Type B pancreatic cell (in vitro differentiated cells): ENCODE data around the gene HTATSF1. TPM values are rescaled to one million over a fixed set of nuclear protein-coding genes. Genes with fewer than 3 reads are reported as not detected.

ENCODE experiments used
- DNase-seq: peaks from one replicate; pipeline ENCODE4 v3.0.0; 2021; ENCODE audit warnings: mixed read lengths; ENCODE audit not compliant: unreplicated experiment; ENCODE audit errors: extremely low spot score
- H3K27ac Mint-ChIP-seq: 2 replicates; pipeline ENCODE4 v1.8.0; 2021; ENCODE audit warnings: mild to moderate bottlenecking, mixed read lengths
- H3K27me3 Mint-ChIP-seq: 2 replicates; pipeline ENCODE4 v1.8.0; 2021; ENCODE audit warnings: mixed read lengths
- H3K36me3 Mint-ChIP-seq: 2 replicates; pipeline ENCODE4 v1.8.0; 2021; ENCODE audit warnings: mixed read lengths
- H3K4me1 Mint-ChIP-seq: one replicate; pipeline ENCODE4 v1.8.0; 2021; ENCODE audit warnings: mixed read lengths; ENCODE audit not compliant: unreplicated experiment
- H3K4me3 Mint-ChIP-seq: 2 replicates; pipeline ENCODE4 v1.8.0; 2021; ENCODE audit warnings: mild to moderate bottlenecking, mixed read lengths
- H3K9me3 Mint-ChIP-seq: 2 replicates; pipeline ENCODE4 v1.8.0; 2021; ENCODE audit warnings: mixed read lengths
- total RNA-seq: library from RNA; stranded (reverse); gene quantifications from 2 replicates; pipeline ENCODE4 v1.2.1, GENCODE V29; 2021; ENCODE audit warnings: low replicate concordance
- TF ChIP-seq, protein P1 (sequence below): fragments of 200-600 bp; sonication (generic); conservative IDR thresholded peaks from 2 replicates; pipeline ENCODE4 v1.5.0; 2021; ENCODE audit warnings: antibody characterized with exemption, mild to moderate bottlenecking

The HTATSF1 gene
- total RNA-seq, 1 donor from 2014 or later, result 50.8 TPM

DNA sequence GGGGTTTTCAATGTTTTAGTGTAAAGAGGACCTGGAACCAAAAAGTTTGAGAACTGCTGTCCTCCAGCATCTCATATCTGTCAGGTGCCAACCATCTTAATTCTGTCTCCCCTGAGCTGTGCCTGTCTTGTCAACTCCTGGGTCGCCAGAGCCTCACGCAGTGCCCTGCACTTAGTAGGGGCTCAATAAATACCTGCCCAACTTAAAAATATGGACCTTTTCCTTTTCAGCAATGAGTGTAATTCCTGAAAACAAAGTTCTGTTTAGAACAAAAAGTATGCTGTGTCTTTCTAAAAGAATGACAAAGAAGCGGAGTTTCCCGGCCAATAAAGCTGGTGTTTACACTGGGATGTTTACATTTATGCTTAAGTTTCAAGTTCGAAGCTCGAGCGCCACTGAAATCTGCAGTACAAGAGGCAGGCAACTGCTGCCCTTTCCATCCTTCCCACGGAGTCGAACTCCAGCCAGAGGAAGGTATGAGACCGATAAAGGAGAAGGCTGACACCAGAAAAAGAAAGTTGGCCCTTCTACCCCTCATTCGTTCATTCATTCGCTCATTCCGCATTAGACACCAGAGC, 1.1 kb upstream of the HTATSF1 start:
- no peak for DNase-seq
- Mint-ChIP-seq H3K27me3 (peaks cover 4% of the 10 kb centered on the region), H3K9me3 (no peaks in the 10 kb centered on the region), H3K27ac (peak overlapping the region; percentile 99), H3K4me1 (peaks cover 4% of the 10 kb centered on the region), H3K36me3 (peaks cover 3% of the 10 kb centered on the region), H3K4me3 (peak overlapping the region; percentile 95)
- TF ChIP-seq, protein P1, sequence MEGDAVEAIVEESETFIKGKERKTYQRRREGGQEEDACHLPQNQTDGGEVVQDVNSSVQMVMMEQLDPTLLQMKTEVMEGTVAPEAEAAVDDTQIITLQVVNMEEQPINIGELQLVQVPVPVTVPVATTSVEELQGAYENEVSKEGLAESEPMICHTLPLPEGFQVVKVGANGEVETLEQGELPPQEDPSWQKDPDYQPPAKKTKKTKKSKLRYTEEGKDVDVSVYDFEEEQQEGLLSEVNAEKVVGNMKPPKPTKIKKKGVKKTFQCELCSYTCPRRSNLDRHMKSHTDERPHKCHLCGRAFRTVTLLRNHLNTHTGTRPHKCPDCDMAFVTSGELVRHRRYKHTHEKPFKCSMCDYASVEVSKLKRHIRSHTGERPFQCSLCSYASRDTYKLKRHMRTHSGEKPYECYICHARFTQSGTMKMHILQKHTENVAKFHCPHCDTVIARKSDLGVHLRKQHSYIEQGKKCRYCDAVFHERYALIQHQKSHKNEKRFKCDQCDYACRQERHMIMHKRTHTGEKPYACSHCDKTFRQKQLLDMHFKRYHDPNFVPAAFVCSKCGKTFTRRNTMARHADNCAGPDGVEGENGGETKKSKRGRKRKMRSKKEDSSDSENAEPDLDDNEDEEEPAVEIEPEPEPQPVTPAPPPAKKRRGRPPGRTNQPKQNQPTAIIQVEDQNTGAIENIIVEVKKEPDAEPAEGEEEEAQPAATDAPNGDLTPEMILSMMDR, result no peak

DNA sequence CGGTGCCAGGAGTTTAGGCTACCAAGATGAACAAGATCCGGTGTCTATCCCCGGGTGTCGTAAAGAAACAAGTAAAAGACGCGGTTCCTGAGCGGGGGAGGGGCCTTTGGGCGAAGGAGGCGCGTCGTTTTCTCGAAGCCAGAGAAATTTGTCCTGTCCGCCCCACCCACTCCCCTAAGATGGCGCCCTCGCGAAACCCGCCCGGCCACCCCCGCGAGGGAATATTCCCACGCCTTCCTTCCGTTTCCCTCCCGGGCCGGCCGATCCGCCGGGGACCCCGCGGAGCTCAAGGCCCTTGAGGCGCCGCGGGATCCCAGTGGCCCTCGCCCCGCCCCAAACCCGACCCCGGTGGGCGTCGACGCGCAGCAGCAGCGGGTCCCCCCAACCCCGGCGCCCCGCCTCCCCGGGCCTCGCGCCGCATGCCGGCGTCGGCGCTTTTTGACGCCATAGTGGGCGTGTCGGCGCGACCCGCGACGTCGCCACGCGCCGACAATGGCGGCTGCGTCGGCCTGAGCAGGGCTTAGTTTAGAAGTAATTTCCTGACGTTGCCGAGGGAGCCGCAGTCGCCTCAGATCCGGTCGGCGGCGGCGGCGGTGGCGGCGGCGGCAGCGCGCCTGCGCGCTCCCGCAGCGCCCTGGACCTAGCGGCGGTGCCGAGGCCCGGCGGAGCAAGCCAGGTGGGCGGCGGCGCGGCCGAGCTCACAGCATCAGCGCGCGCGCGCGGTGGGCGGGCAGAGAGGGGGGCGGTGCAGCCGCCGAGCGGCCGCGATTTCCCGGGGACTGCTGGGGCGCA, 432 bp upstream of the HTATSF1 start:
- peak overlapping the region; percentile 98 for H3K4me3 Mint-ChIP-seq
- H3K4me1 Mint-ChIP-seq, result peaks cover 4% of the 10 kb centered on the region
- peaks cover 2% of the 10 kb centered on the region for H3K27me3 Mint-ChIP-seq
- H3K27ac Mint-ChIP-seq, result peak overlapping the region; percentile 99
- H3K9me3 Mint-ChIP-seq, result no peaks in the 10 kb centered on the region
- peak; percentile 81 for DNase-seq
- peaks cover 3% of the 10 kb centered on the region for H3K36me3 Mint-ChIP-seq
- TF ChIP-seq, protein P1, result no peak

DNA sequence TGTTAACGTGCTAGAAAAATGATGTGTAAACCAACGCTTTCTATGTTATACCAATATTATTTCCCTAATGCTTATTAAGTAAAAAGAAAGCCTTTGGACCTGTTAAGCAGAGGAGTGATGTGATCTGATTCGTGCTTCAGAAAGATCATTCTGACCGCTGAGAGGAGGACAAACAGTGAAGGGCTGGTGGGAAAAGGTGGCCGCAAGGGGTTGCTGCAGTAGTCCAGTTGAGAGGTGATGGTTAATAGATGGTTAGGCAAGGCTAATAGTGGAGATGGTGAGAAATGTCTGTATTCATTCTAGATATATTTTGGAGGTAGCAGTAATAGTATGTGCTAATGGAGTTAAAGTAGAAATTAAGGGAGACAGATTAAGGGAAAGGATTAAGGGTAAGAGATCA, 21.7 kb downstream of the HTATSF1 start:
- no peak overlapping the region for H3K4me3 Mint-ChIP-seq
- H3K36me3 Mint-ChIP-seq, result no peaks in the 10 kb centered on the region
- no peaks in the 10 kb centered on the region for H3K4me1 Mint-ChIP-seq
- H3K27me3 Mint-ChIP-seq, result no peaks in the 10 kb centered on the region
- no peak overlapping the region for H3K27ac Mint-ChIP-seq
- TF ChIP-seq, protein P1, result no peak
- no peaks in the 10 kb centered on the region for H3K9me3 Mint-ChIP-seq
- DNase-seq, result no peak

DNA sequence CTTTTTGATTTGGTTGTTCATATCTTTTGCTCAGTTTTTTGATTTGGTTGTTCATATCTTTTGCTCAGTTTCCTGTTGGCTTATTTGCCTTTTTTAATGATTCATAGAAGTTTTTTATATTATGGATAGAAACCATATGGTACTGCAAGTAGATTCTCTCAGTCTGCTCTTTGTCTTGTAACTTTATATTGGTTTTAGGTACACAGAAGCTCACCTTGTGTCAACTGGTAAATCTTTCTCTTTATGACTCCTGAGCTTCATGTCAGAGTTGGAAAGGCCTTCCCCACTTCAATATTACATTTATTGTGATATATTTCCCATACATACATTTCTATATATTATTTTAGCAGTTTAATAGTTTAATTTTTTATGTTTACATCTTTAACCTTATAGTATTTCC, 26.4 kb downstream of the HTATSF1 start:
- no peak overlapping the region for H3K4me3 Mint-ChIP-seq
- no peak overlapping the region for H3K27ac Mint-ChIP-seq
- no peaks in the 10 kb centered on the region for H3K36me3 Mint-ChIP-seq
- no peak for DNase-seq
- no peaks in the 10 kb centered on the region for H3K27me3 Mint-ChIP-seq
- TF ChIP-seq, protein P1, result no peak
- peaks cover 6% of the 10 kb centered on the region for H3K9me3 Mint-ChIP-seq
- no peaks in the 10 kb centered on the region for H3K4me1 Mint-ChIP-seq

DNA sequence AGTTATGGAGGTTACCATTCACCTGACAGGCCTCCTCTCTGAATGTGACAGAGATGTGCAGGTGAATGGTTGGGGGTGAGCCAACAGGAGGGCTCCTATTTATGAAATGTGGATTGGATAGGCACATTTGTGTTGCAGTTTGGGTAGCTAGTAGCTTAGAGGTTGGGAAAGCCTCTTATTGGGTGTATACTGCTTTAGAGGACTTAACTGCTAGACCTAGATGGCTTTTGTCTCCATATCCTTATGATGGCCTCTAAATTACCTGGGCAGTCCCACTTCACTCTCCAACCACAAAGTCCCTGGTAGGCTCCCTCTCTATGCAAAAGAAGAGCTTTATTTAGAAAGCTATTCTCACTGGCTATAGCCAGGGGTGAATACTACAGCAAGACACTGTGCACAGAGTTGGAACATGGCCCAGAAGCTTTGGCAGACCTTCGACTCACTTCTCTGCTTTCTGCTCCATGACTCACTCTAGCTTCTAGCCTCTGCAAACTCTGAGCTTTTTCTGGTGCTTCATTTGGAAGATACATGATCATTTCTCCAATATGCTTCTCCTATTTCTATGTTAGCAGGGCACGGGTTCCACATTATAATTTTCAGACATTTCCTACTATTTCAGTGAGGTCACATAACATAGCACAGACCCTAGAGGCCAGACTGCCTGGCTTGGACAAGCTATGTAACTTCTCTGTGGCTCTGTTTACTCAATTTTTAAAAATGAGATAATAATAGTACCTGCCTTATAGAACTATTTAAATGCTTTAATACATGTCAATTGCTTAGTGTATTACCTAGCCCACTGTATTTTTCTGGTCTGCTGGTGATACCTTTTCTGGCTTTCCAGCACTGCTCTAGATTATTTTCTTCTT, 28.6 kb downstream of the HTATSF1 start:
- TF ChIP-seq, protein P1, result no peak
- H3K27ac Mint-ChIP-seq, result no peak overlapping the region
- H3K36me3 Mint-ChIP-seq, result no peaks in the 10 kb centered on the region
- no peak overlapping the region for H3K4me3 Mint-ChIP-seq
- H3K27me3 Mint-ChIP-seq, result no peaks in the 10 kb centered on the region
- DNase-seq, result no peak
- H3K4me1 Mint-ChIP-seq, result no peaks in the 10 kb centered on the region
- peaks cover 10% of the 10 kb centered on the region for H3K9me3 Mint-ChIP-seq
